Ramos (cell line): ENCODE measurements around the gene GNAO1.

Experiments used
- in situ Hi-C: fragments of 300-500 bp; cut with MboI; formaldehyde crosslinking; loops from one replicate; pipeline ENCODE4 v1.14.3; 2022; ENCODE audit warnings: low sequenced_read_pairs; ENCODE audit not compliant: unreplicated experiment

The GNAO1 gene

GRCh38 chr16:56197192-56197992 is 6.1 kb downstream of the GNAO1 start:
- in situ Hi-C loops, result no loop called here

- in situ Hi-C loops, result no loop called here
Observed at GRCh38 chr16:56198006-56198754, 6.9 kb downstream of the GNAO1 start.

- in situ Hi-C loops, result no loop called here
Observed at GRCh38 chr16:56198755-56199114, 7.4 kb downstream of the GNAO1 start.

- in situ Hi-C loops, result no loop called here
Observed at GRCh38 chr16:56199164-56199563, 7.9 kb downstream of the GNAO1 start.

GRCh38 chr16:56201030-56201429 is 9.7 kb downstream of the GNAO1 start:
- in situ Hi-C loops, result no loop called here

- in situ Hi-C loops, result no loop called here
Observed at GRCh38 chr16:56202036-56202435, 10.7 kb downstream of the GNAO1 start.

- in situ Hi-C loops, result no loop called here
Observed at GRCh38 chr16:56203052-56203451, 11.8 kb downstream of the GNAO1 start.

- in situ Hi-C loops, result no loop called here
Observed at GRCh38 chr16:56204816-56205215, 13.5 kb downstream of the GNAO1 start.

GRCh38 chr16:56206951-56207350 is 15.7 kb downstream of the GNAO1 start:
- in situ Hi-C loops, result no loop called here

- in situ Hi-C loops, result no loop called here
Observed at GRCh38 chr16:56207421-56207820, 16.1 kb downstream of the GNAO1 start.

GRCh38 chr16:56211435-56211981 is 20.2 kb downstream of the GNAO1 start:
- in situ Hi-C loops, result no loop called here

- in situ Hi-C loops, result no loop called here
Observed at GRCh38 chr16:56212144-56212543, 20.9 kb downstream of the GNAO1 start.

- in situ Hi-C loops, result no loop called here
Observed at GRCh38 chr16:56221995-56222394, 30.7 kb downstream of the GNAO1 start.

- in situ Hi-C loops, result no loop called here
Observed at GRCh38 chr16:56222474-56222997, 31.2 kb downstream of the GNAO1 start.

- in situ Hi-C loops, result no loop called here
Observed at GRCh38 chr16:56225017-56225742, 33.9 kb downstream of the GNAO1 start.

- in situ Hi-C loops, result no loop called here
Observed at GRCh38 chr16:56226187-56226586, 34.9 kb downstream of the GNAO1 start.

- in situ Hi-C loops, result no loop called here
Observed at GRCh38 chr16:56226845-56227525, 35.7 kb downstream of the GNAO1 start.

- in situ Hi-C loops, result no loop called here
Observed at GRCh38 chr16:56227936-56228335, 36.6 kb downstream of the GNAO1 start.

- in situ Hi-C loops, result no loop called here
Observed at GRCh38 chr16:56228476-56228875, 37.2 kb downstream of the GNAO1 start.
